ENCODE results near the gene TGFBR2.

The TGFBR2 gene

GRCh38 chr3:30699927-30700326 lies 93.5 kb downstream of the TGFBR2 start:
- H3K4me3 Mint-ChIP-seq: no peak overlapping the region
- peaks cover 55% of the 10 kb centered on the region for H3K4me1 Mint-ChIP-seq (ENCODE audit: low read depth)
- H3K27me3 Mint-ChIP-seq: no peaks in the 10 kb centered on the region
- no peaks in the 10 kb centered on the region for H3K9me3 Mint-ChIP-seq (ENCODE audit: low read depth)
- peak overlapping the region; percentile 16 for H3K27ac Mint-ChIP-seq
- peaks cover 42% of the 10 kb centered on the region for H3K36me3 Mint-ChIP-seq

- H3K36me3 Mint-ChIP-seq: peaks cover 35% of the 10 kb centered on the region
- no peak overlapping the region for H3K4me3 Mint-ChIP-seq
- peak overlapping the region; percentile 74 for H3K27ac Mint-ChIP-seq
- H3K27me3 Mint-ChIP-seq: no peaks in the 10 kb centered on the region
- peaks cover 49% of the 10 kb centered on the region for H3K4me1 Mint-ChIP-seq (ENCODE audit: low read depth)
- H3K9me3 Mint-ChIP-seq (ENCODE audit: low read depth): no peaks in the 10 kb centered on the region
Observed at GRCh38 chr3:30700702-30701321, 94.4 kb downstream of the TGFBR2 start.

- Mint-ChIP-seq H3K4me1 (ENCODE audit: low read depth) (peaks cover 37% of the 10 kb centered on the region), H3K27ac (peak overlapping the region; percentile 85), H3K27me3 (no peaks in the 10 kb centered on the region), H3K9me3 (ENCODE audit: low read depth) (peaks cover 2% of the 10 kb centered on the region), H3K4me3 (no peak overlapping the region), H3K36me3 (peaks cover 36% of the 10 kb centered on the region)
Observed at GRCh38 chr3:30702038-30702827, 95.8 kb downstream of the TGFBR2 start.

GRCh38 chr3:30702828-30703397 lies 96.5 kb downstream of the TGFBR2 start:
- H3K36me3 Mint-ChIP-seq: peaks cover 33% of the 10 kb centered on the region
- peak overlapping the region; percentile 85 for H3K27ac Mint-ChIP-seq
- no peaks in the 10 kb centered on the region for H3K27me3 Mint-ChIP-seq

GRCh38 chr3:30704931-30705890 lies 98.8 kb downstream of the TGFBR2 start:
- Mint-ChIP-seq H3K36me3 (peaks cover 24% of the 10 kb centered on the region), H3K27ac (no peak overlapping the region), H3K4me1 (ENCODE audit: low read depth) (peaks cover 45% of the 10 kb centered on the region), H3K4me3 (no peak overlapping the region), H3K9me3 (ENCODE audit: low read depth) (peaks cover 3% of the 10 kb centered on the region), H3K27me3 (no peaks in the 10 kb centered on the region)

More at GRCh38 chr3:30702828-30703397, 96.5 kb downstream of the TGFBR2 start:
- Mint-ChIP-seq H3K9me3 (ENCODE audit: low read depth) (peaks cover 3% of the 10 kb centered on the region), H3K4me3 (no peak overlapping the region), H3K4me1 (ENCODE audit: low read depth) (peaks cover 34% of the 10 kb centered on the region)

GRCh38 chr3:30707825-30708224 lies 101.4 kb downstream of the TGFBR2 start:
- Mint-ChIP-seq H3K9me3 (ENCODE audit: low read depth) (peaks cover 3% of the 10 kb centered on the region), H3K36me3 (peaks cover 16% of the 10 kb centered on the region), H3K27me3 (no peaks in the 10 kb centered on the region), H3K4me3 (no peak overlapping the region), H3K4me1 (ENCODE audit: low read depth) (peaks cover 43% of the 10 kb centered on the region), H3K27ac (no peak overlapping the region)

- H3K36me3 Mint-ChIP-seq: peaks cover 12% of the 10 kb centered on the region
- H3K9me3 Mint-ChIP-seq (ENCODE audit: low read depth): peaks cover 3% of the 10 kb centered on the region
- H3K27me3 Mint-ChIP-seq: no peaks in the 10 kb centered on the region
- peaks cover 40% of the 10 kb centered on the region for H3K4me1 Mint-ChIP-seq (ENCODE audit: low read depth)
- no peak overlapping the region for H3K4me3 Mint-ChIP-seq
- H3K27ac Mint-ChIP-seq: no peak overlapping the region
Observed at GRCh38 chr3:30708472-30708871, 102.1 kb downstream of the TGFBR2 start.

GRCh38 chr3:30710017-30710416 lies 103.6 kb downstream of the TGFBR2 start:
- Mint-ChIP-seq H3K4me1 (ENCODE audit: low read depth) (peaks cover 33% of the 10 kb centered on the region), H3K9me3 (ENCODE audit: low read depth) (peaks cover 5% of the 10 kb centered on the region), H3K27ac (no peak overlapping the region), H3K27me3 (no peaks in the 10 kb centered on the region), H3K4me3 (no peak overlapping the region), H3K36me3 (peaks cover 9% of the 10 kb centered on the region)

- Mint-ChIP-seq H3K36me3 (peaks cover 9% of the 10 kb centered on the region), H3K27me3 (no peaks in the 10 kb centered on the region), H3K4me3 (no peak overlapping the region), H3K27ac (no peak overlapping the region), H3K4me1 (ENCODE audit: low read depth) (peaks cover 30% of the 10 kb centered on the region), H3K9me3 (ENCODE audit: low read depth) (peaks cover 8% of the 10 kb centered on the region)
Observed at GRCh38 chr3:30711151-30711550, 104.8 kb downstream of the TGFBR2 start.

GRCh38 chr3:30711867-30712266 lies 105.5 kb downstream of the TGFBR2 start:
- Mint-ChIP-seq H3K36me3 (peaks cover 6% of the 10 kb centered on the region), H3K27me3 (no peaks in the 10 kb centered on the region), H3K4me3 (no peak overlapping the region), H3K27ac (no peak overlapping the region), H3K9me3 (ENCODE audit: low read depth) (peaks cover 8% of the 10 kb centered on the region), H3K4me1 (ENCODE audit: low read depth) (peaks cover 30% of the 10 kb centered on the region)

GRCh38 chr3:30712991-30713390 lies 106.6 kb downstream of the TGFBR2 start:
- Mint-ChIP-seq H3K4me3 (peak overlapping the region; percentile 20), H3K27ac (no peak overlapping the region), H3K9me3 (ENCODE audit: low read depth) (peaks cover 5% of the 10 kb centered on the region)

GRCh38 chr3:30713885-30714503 lies 107.6 kb downstream of the TGFBR2 start:
- Mint-ChIP-seq H3K9me3 (ENCODE audit: low read depth) (peaks cover 5% of the 10 kb centered on the region), H3K27me3 (no peaks in the 10 kb centered on the region), H3K4me3 (no peak overlapping the region), H3K36me3 (no peaks in the 10 kb centered on the region), H3K27ac (no peak overlapping the region), H3K4me1 (ENCODE audit: low read depth) (peaks cover 18% of the 10 kb centered on the region)

More at GRCh38 chr3:30712991-30713390, 106.6 kb downstream of the TGFBR2 start:
- Mint-ChIP-seq H3K4me1 (ENCODE audit: low read depth) (peaks cover 26% of the 10 kb centered on the region), H3K36me3 (peaks cover 3% of the 10 kb centered on the region), H3K27me3 (no peaks in the 10 kb centered on the region)

GRCh38 chr3:30719536-30719935 lies 113.1 kb downstream of the TGFBR2 start:
- peaks cover 5% of the 10 kb centered on the region for H3K9me3 Mint-ChIP-seq (ENCODE audit: low read depth)
- H3K27ac Mint-ChIP-seq: no peak overlapping the region
- no peak overlapping the region for H3K4me3 Mint-ChIP-seq
- peaks cover under 1% of the 10 kb centered on the region for H3K36me3 Mint-ChIP-seq
- H3K27me3 Mint-ChIP-seq: no peaks in the 10 kb centered on the region
- no peaks in the 10 kb centered on the region for H3K4me1 Mint-ChIP-seq (ENCODE audit: low read depth)

All from activated naive CD8-positive, alpha-beta T cell (primary cell).